Stimulated activated naive CD8-positive, alpha-beta T cell treated with anti-CD3 and anti-CD28 coated beads, Interleukin-15, Interleukin-2, amounts not matched to agents 100 ng/mL and 50 ng/mL, for 24 hours (primary cell): ENCODE data around the gene TMEM150C.
"Not testable (repeated sequence)": the region's sequence is repeated elsewhere in the genome, so short reads cannot be mapped to it uniquely, and the experiment has no call there.

Experiments
- H3K27ac Mint-ChIP-seq: one replicate; pipeline ENCODE4 v1.8.0; 2021; ENCODE audit warnings: mild to moderate bottlenecking, mixed read lengths
- H3K27me3 Mint-ChIP-seq: one replicate; pipeline ENCODE4 v1.8.0; 2021; ENCODE audit warnings: mixed read lengths
- H3K36me3 Mint-ChIP-seq: one replicate; pipeline ENCODE4 v1.8.0; 2021; ENCODE audit warnings: low read depth, mixed read lengths
- H3K4me1 Mint-ChIP-seq: one replicate; pipeline ENCODE4 v1.8.0; 2021; ENCODE audit warnings: low read depth, mixed read lengths
- H3K4me3 Mint-ChIP-seq: one replicate; pipeline ENCODE4 v1.8.0; 2021; ENCODE audit warnings: mild to moderate bottlenecking, mixed read lengths
- H3K9me3 Mint-ChIP-seq: one replicate; pipeline ENCODE4 v1.8.0; 2021; ENCODE audit warnings: mixed read lengths

TMEM150C gene

DNA sequence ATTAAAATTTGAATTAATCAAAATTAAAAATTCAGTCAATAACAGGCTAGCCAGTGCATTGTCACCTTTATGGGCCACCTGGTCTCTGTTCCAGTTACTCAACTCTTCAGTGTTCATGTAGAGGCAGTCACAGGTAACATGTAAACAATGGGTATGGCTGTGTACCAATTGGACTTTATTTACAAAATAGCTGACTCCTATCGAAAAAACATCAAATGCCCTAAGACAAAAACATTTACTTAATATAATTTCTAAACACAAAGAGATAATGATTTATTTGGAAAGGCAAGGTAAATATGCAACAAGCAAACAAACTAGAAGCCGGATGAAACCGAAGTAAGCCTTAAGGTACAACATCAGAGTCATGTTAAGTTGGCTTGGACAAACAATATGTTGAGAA is 8.8 kb downstream of the TMEM150C start:
- H3K4me3 Mint-ChIP-seq: no peak overlapping the region
- H3K27ac Mint-ChIP-seq: no peak overlapping the region
- H3K4me1 Mint-ChIP-seq: no peaks in the 10 kb centered on the region
- no peaks in the 10 kb centered on the region for H3K36me3 Mint-ChIP-seq
- no peaks in the 10 kb centered on the region for H3K9me3 Mint-ChIP-seq
- H3K27me3 Mint-ChIP-seq: peaks cover 13% of the 10 kb centered on the region

DNA sequence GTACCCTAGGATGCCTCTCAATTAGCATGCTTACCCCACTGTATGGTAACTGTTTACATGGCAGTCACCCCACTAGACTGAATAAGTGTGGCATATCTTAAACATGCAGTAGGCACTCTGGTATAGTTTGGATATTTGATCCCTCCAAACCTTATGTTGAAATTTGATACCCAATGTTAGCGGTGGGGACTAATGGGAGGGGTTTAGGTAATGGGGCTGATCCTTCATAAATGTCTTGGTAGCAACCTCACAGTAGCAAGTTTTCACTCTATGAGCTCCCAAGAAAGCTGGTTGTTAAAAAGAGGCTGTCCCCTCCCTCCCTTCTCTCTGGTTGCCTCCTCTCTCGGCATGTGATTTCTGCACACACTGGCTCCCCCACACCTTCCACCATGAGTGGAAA is 10.1 kb downstream of the TMEM150C start:
- Mint-ChIP-seq H3K4me1 (no peaks in the 10 kb centered on the region), H3K27me3 (peaks cover 5% of the 10 kb centered on the region), H3K9me3 (peaks cover 4% of the 10 kb centered on the region), H3K36me3 (no peaks in the 10 kb centered on the region), H3K4me3 (no peak overlapping the region), H3K27ac (no peak overlapping the region)

DNA sequence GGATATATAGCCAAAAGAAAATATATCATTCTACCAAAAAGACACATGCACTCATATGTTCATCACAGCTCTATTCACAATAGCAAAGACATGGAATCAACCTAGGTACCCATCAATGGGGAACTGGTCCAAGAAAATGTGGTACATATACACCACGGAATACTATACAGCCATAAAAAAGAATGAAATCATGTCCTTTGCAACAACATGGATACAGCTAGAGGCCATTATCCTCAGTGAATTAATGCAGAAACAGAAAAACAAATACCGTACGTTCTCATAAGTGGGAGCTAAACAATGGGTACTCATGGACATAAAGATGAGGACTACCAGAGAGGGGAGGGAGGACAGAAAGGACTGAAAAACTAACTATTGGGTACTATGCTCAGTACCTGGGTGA is 13.9 kb downstream of the TMEM150C start:
- H3K9me3 Mint-ChIP-seq, H3K27me3 Mint-ChIP-seq, H3K4me3 Mint-ChIP-seq, H3K36me3 Mint-ChIP-seq, H3K27ac Mint-ChIP-seq, H3K4me1 Mint-ChIP-seq: not testable (repeated sequence)

DNA sequence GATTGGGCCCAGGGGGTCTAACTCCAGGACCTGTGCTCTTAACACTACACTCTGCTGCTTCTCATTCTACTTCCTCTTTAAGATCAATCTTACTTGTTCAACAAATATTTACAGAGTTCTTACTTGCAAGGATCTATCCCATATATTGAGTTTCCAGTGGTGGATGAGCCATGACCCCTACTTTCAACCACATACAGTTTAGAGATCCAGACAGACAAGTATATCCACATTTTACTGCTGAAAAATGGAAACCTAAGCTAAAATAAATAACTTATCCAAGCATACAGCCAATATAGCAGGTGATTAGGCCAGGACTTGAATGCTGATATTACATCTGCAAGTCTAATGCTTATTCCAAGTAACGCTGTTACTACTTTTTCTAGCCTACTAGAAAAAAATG is 18.7 kb downstream of the TMEM150C start:
- no peaks in the 10 kb centered on the region for H3K36me3 Mint-ChIP-seq

DNA sequence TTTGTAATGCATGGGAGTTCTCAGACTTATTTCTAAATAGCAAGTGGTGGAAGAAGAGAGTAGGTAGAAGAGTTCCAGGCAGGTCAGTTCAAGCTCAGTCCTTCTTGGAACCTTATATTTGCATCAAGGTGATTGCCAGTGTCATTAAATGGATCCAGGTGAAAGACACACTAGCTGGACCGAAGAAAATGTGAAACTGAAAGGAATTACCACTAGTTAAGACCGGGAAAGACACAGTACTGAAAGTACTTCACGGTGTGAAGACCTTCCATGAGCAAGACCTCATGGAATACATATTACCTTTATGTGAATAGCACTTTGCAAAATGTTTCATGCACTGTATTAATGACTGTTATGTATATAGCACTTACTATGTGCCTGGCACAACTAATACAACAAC is 19.1 kb downstream of the TMEM150C start:
- Mint-ChIP-seq H3K27ac (no peak overlapping the region), H3K27me3 (peaks cover 7% of the 10 kb centered on the region), H3K4me3 (no peak overlapping the region)

More for the DNA sequence above, 18.7 kb downstream of the TMEM150C start:
- Mint-ChIP-seq H3K9me3 (peaks cover 4% of the 10 kb centered on the region), H3K4me3 (no peak overlapping the region), H3K27ac (no peak overlapping the region), H3K4me1 (no peaks in the 10 kb centered on the region), H3K27me3 (peaks cover 6% of the 10 kb centered on the region)

DNA sequence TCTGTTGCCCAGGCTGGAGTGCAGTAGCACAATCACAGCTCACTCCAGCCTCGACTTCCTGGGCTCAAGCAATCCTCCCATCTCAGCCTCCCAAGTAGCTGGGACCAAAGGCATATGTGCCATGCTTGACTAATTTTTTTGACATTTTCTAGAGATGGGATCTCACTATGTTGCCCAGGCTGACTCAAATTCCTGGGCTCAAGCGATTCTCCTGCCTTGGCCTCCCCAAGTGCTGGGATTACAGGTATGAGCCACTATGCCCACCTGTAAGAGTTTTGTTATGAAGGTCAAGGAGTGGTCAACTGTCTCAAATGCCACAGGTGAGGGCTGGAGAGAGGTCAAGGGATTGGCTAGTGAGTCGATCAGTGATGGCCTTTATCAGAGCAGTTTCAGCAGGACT is 32.5 kb downstream of the TMEM150C start:
- Mint-ChIP-seq H3K36me3 (no peaks in the 10 kb centered on the region), H3K27me3 (peaks cover 4% of the 10 kb centered on the region), H3K4me1 (no peaks in the 10 kb centered on the region), H3K9me3 (no peaks in the 10 kb centered on the region), H3K4me3 (no peak overlapping the region), H3K27ac (no peak overlapping the region)

More for the DNA sequence above, 19.1 kb downstream of the TMEM150C start:
- Mint-ChIP-seq H3K9me3 (peaks cover under 1% of the 10 kb centered on the region), H3K36me3 (no peaks in the 10 kb centered on the region), H3K4me1 (no peaks in the 10 kb centered on the region)

DNA sequence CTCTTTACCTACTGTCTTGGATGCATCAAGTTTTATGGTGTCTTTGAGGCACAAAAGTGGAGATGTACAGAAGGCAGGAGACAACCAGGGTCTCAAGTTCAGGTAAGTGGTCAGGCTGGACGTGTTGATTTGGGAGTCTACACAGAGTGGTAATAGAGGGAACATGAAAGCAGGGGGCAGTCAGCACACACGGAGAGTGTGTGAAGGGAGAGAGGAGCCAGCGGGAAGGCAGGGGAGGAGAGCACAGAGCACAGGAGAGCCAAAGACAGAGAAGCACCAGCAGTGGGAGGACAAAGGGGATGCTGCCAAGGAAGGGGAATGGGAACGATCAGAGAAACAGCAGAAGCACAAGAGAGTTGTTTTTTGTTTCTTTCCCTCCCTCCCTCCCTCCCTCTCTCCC is 32.9 kb downstream of the TMEM150C start:
- Mint-ChIP-seq H3K4me1 (no peaks in the 10 kb centered on the region), H3K36me3 (no peaks in the 10 kb centered on the region), H3K27ac (no peak overlapping the region), H3K27me3 (peaks cover 4% of the 10 kb centered on the region), H3K9me3 (no peaks in the 10 kb centered on the region), H3K4me3 (no peak overlapping the region)

DNA sequence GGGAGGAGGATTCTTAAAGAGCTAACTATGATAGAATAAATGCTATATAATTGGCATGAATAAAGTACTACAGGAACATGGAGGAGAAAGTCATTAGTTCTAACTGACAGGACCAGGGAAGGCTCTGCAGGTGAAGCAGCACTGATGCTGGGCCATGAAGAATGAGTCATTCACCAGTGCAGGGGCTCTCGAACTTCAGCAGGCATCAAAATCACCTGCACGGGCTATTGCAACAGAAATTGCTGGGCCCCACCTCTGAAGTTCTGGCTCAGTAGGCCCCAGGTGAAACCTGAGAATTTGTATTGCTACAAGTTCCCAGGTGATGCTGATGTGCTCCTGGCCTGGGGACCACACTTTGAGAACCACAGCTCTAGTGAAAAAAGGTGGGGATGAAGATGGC is 33.7 kb downstream of the TMEM150C start:
- Mint-ChIP-seq H3K27ac (no peak overlapping the region), H3K9me3 (no peaks in the 10 kb centered on the region), H3K4me1 (no peaks in the 10 kb centered on the region), H3K36me3 (no peaks in the 10 kb centered on the region), H3K27me3 (peaks cover 3% of the 10 kb centered on the region), H3K4me3 (no peak overlapping the region)

DNA sequence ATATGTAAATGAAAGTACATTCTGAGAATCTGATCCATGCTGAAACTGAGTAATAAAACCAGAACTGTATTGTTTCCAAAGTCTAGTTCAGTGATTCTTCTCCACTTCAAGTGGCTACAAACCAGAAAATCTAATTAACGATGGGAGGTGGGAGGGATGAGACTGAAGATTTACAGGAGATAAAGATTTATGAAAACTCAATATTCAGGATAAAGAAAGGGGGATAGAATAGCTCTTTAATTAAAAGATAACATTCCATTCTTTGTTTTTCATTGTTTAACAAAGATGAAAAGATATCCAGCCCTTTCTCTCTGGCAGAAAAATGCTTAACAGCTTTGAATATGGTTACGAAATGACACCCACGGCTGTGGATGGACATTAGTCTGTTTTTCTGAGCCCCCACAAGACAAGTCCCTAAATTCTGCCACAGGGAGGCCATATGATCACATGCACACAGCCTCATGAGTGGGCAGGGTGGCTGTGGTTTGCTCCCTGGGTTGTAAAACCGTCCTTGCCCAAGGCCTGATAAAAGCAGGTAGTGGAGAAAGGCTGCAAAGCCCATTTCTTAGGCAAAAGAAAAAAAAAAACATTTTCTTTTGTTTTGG is 36.4 kb downstream of the TMEM150C start:
- no peak overlapping the region for H3K4me3 Mint-ChIP-seq
- no peaks in the 10 kb centered on the region for H3K9me3 Mint-ChIP-seq
- H3K4me1 Mint-ChIP-seq: no peaks in the 10 kb centered on the region
- H3K27me3 Mint-ChIP-seq: no peaks in the 10 kb centered on the region
- no peaks in the 10 kb centered on the region for H3K36me3 Mint-ChIP-seq
- no peak overlapping the region for H3K27ac Mint-ChIP-seq

DNA sequence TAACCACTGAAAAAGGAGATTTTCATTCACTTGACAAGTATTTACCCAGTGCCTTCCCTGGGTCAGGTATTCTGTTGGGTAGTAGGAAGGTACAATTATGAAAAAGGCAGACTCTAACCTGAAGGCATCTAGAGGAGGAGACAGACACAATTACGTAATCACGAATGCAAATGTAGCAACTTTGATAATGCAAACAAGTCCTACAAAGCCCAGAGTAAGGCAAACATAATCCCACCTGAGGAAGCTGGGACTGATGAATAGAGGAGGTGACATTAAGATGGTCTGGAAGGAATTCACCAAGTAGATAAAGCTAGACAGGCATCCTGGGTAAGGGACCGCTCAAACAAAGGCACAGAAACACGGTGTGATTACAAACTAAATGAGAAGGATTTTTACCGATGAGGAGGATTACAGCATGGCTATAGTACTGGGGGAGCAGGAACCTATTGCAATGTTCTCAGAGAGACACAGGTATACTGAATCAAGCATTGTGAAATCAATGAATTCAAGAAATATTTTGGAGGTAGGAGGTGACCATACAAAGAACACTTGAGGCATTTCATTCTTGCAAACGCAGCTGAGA is 37.1 kb downstream of the TMEM150C start:
- H3K4me1 Mint-ChIP-seq: no peaks in the 10 kb centered on the region
- H3K36me3 Mint-ChIP-seq: no peaks in the 10 kb centered on the region
- H3K4me3 Mint-ChIP-seq: no peak overlapping the region
- H3K27ac Mint-ChIP-seq: no peak overlapping the region
- no peaks in the 10 kb centered on the region for H3K27me3 Mint-ChIP-seq
- no peaks in the 10 kb centered on the region for H3K9me3 Mint-ChIP-seq

DNA sequence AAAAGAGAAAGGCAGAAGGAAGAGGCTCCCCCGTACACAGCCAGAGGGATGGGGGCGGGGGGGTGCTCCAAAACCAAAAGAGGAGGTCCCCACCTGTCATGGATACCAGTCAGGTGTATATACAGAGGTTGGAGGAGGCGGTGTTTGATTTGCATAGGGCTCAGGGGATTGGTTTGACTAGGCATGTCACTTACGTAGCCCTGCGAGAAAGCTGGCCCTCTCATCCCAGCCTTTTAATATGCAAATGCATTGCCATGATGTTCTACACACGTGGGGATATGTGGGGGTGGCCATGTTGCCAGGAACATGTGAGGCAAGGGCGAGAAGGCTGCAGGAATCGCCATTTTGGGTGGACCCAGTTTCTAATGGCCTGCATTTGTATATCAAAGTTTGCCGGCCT is 38.6 kb downstream of the TMEM150C start:
- no peak overlapping the region for H3K27ac Mint-ChIP-seq
- no peak overlapping the region for H3K4me3 Mint-ChIP-seq
- H3K9me3 Mint-ChIP-seq: no peaks in the 10 kb centered on the region
- no peaks in the 10 kb centered on the region for H3K4me1 Mint-ChIP-seq
- no peaks in the 10 kb centered on the region for H3K27me3 Mint-ChIP-seq
- no peaks in the 10 kb centered on the region for H3K36me3 Mint-ChIP-seq

DNA sequence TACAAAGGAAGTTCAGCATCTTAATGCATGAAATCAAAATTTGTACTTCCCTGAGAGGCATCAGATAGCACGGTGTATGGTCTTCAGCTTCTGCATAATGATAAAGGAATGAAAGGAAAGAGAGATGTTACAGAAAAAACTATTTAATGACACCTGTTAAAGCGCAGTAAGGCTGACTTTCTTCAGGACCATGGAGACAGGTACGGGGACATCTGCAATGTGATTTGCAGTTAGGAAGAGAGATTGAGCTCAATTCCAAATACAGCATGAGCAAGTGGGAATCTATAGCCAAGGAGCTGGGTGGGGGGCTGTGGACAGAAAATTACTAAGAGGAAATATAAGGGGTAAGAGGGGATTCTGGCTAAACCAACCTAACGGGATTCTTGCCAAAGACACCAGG is 39.3 kb downstream of the TMEM150C start:
- Mint-ChIP-seq H3K36me3 (no peaks in the 10 kb centered on the region), H3K4me3 (no peak overlapping the region), H3K4me1 (no peaks in the 10 kb centered on the region), H3K9me3 (no peaks in the 10 kb centered on the region), H3K27me3 (no peaks in the 10 kb centered on the region), H3K27ac (no peak overlapping the region)

DNA sequence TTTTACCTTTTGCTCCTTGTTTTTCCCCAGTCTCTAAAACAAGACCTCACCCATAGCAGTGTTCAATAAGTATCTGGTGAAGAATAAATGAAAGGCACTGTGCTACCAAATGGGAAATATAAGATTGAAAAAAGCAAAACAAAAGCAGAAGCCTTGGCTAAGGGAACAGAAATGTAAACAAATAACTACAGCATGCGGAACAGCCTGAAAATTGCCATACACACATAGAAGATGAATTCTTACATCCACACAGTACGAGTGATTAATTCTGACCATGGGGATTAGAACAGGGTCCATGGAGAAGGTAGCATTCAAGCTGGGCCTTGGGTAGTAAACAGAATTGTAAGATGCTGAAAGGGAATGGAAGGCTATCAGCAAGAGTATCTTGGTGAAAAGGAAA is 40.5 kb downstream of the TMEM150C start:
- Mint-ChIP-seq H3K9me3 (no peaks in the 10 kb centered on the region), H3K4me3 (no peak overlapping the region), H3K27me3 (no peaks in the 10 kb centered on the region), H3K4me1 (no peaks in the 10 kb centered on the region), H3K27ac (no peak overlapping the region), H3K36me3 (no peaks in the 10 kb centered on the region)

DNA sequence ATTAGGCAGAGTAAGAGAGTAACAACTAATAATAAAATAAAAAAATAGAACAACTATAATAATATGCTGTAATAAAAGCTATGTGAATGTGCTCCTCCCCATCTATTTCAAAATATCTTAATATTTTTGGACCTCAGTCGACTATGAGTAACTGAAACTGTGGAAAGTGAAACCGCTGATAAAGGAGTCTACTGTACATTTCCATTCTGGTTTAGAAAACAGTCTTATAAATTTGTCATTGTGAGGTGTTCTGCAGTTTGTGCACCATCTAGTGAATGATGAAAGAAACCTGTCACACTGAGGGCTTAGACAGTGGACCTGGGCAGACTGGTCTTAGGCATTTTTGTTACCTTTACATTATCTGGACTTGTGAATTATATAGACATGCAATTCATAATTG is 42.0 kb downstream of the TMEM150C start:
- no peaks in the 10 kb centered on the region for H3K27me3 Mint-ChIP-seq
- H3K27ac Mint-ChIP-seq: no peak overlapping the region
- no peaks in the 10 kb centered on the region for H3K4me1 Mint-ChIP-seq
- H3K36me3 Mint-ChIP-seq: no peaks in the 10 kb centered on the region
- no peak overlapping the region for H3K4me3 Mint-ChIP-seq
- H3K9me3 Mint-ChIP-seq: no peaks in the 10 kb centered on the region

DNA sequence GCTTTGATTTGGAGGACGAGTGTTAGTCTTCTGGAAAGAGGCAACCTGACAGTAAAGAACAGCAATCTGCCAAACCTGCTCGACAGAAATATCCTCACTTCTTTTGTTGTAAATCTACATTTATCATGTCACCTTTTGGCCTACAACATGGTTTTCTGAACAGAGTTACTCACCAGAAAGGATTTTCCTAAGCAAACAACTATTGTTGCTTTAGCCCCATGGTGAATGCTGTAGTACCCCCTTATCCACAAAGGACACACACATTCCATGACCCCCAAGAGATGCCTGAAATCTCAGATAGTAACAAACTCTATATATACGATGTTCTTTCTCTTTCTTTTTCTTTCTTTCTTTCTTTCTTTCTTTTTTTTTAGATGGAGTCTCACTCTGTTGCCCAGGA is 42.7 kb downstream of the TMEM150C start:
- Mint-ChIP-seq H3K4me3 (no peak overlapping the region), H3K9me3 (no peaks in the 10 kb centered on the region), H3K27ac (no peak overlapping the region), H3K36me3 (no peaks in the 10 kb centered on the region), H3K27me3 (no peaks in the 10 kb centered on the region), H3K4me1 (no peaks in the 10 kb centered on the region)

DNA sequence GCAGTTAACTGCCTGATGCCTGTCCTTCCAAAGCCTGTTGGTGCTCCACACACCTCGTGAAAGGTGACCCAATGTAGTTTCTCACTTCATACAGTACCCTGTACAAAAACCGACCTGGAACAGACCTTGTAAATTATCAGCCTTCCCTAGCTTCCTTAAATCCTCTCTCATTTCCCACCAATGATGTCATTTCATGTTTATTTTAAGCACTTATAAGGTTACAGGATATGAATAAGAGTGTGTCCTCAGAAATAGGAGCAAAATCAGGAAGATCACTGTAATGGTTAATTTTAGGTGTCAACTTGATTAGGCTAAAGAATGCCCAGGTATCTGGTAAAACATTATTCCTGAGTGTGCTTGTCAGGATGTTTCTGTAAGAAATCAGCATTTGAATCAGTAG is 44.7 kb downstream of the TMEM150C start:
- Mint-ChIP-seq H3K4me1 (no peaks in the 10 kb centered on the region), H3K27me3 (peaks cover 8% of the 10 kb centered on the region), H3K36me3 (no peaks in the 10 kb centered on the region), H3K4me3 (no peak overlapping the region), H3K9me3 (no peaks in the 10 kb centered on the region), H3K27ac (no peak overlapping the region)
